IPS-18c (cell line): ENCODE measurements around the gene FBXO21.
A peak's percentile ranks its signal among the peaks of the same experiment; 100 is the strongest.
"Not testable (repeated sequence)": the region's sequence is repeated elsewhere in the genome, so short reads cannot be mapped to it uniquely, and the experiment has no call there.

ENCODE experiments used
- H3K4me3 ChIP-seq: 2 replicates; pipeline ENCODE4 v1.7.0; 2013; ENCODE audit warnings: low read depth, mild to moderate bottlenecking, low read length, moderate library complexity; ENCODE audit not compliant: insufficient read depth
- H3K9me3 ChIP-seq: one replicate; pipeline ENCODE4 v1.6.1; 2013; ENCODE audit warnings: mild to moderate bottlenecking, low read length, moderate library complexity; ENCODE audit not compliant: control insufficient read depth, insufficient read depth

Gene FBXO21

GRCh38 chr12:117209626-117210025 lies 19.4 kb upstream of the FBXO21 start:
- H3K4me3 ChIP-seq = no peak overlapping the region
- H3K9me3 ChIP-seq = no peaks in the 10 kb centered on the region

- Histone ChIP-seq H3K4me3 (no peak overlapping the region), H3K9me3 (no peaks in the 10 kb centered on the region)
Observed at GRCh38 chr12:117208811-117209455, 18.7 kb upstream of the FBXO21 start.

GRCh38 chr12:117208206-117208605 lies 17.9 kb upstream of the FBXO21 start:
- Histone ChIP-seq H3K4me3 (no peak overlapping the region), H3K9me3 (no peaks in the 10 kb centered on the region)

GRCh38 chr12:117207675-117208074 lies 17.4 kb upstream of the FBXO21 start:
- Histone ChIP-seq H3K9me3 (no peaks in the 10 kb centered on the region), H3K4me3 (no peak overlapping the region)

GRCh38 chr12:117202556-117202955 lies 12.3 kb upstream of the FBXO21 start:
- H3K9me3 ChIP-seq = no peaks in the 10 kb centered on the region
- H3K4me3 ChIP-seq = no peak overlapping the region

GRCh38 chr12:117202033-117202432 lies 11.8 kb upstream of the FBXO21 start:
- no peaks in the 10 kb centered on the region for H3K9me3 ChIP-seq
- H3K4me3 ChIP-seq = no peak overlapping the region

GRCh38 chr12:117199956-117200744 lies 9.9 kb upstream of the FBXO21 start:
- H3K9me3 ChIP-seq, H3K4me3 ChIP-seq: not testable (repeated sequence)

GRCh38 chr12:117196334-117196733 lies 6.1 kb upstream of the FBXO21 start:
- not testable (repeated sequence) for H3K4me3 ChIP-seq, H3K9me3 ChIP-seq

GRCh38 chr12:117195027-117195426 lies 4.8 kb upstream of the FBXO21 start:
- not testable (repeated sequence) for H3K4me3 ChIP-seq, H3K9me3 ChIP-seq

- no peak overlapping the region for H3K4me3 ChIP-seq
Observed at GRCh38 chr12:117193903-117194302, 3.6 kb upstream of the FBXO21 start.

GRCh38 chr12:117192581-117192980 lies 2.3 kb upstream of the FBXO21 start:
- H3K9me3 ChIP-seq, H3K4me3 ChIP-seq: not testable (repeated sequence)

More at GRCh38 chr12:117193903-117194302, 3.6 kb upstream of the FBXO21 start:
- no peaks in the 10 kb centered on the region for H3K9me3 ChIP-seq

GRCh38 chr12:117192057-117192456 lies 1.8 kb upstream of the FBXO21 start:
- no peak overlapping the region for H3K4me3 ChIP-seq
- H3K9me3 ChIP-seq = no peaks in the 10 kb centered on the region

GRCh38 chr12:117189725-117190209 lies 503 bp downstream of the FBXO21 start:
- Histone ChIP-seq H3K4me3 (peak overlapping the region; percentile 94), H3K9me3 (no peaks in the 10 kb centered on the region)

- Histone ChIP-seq H3K9me3 (no peaks in the 10 kb centered on the region), H3K4me3 (peak overlapping the region; percentile 94)
Observed at GRCh38 chr12:117188961-117189724, 1.1 kb downstream of the FBXO21 start.

- H3K9me3 ChIP-seq = no peaks in the 10 kb centered on the region
- no peak overlapping the region for H3K4me3 ChIP-seq
Observed at GRCh38 chr12:117188121-117188665, 2.1 kb downstream of the FBXO21 start.

GRCh38 chr12:117187421-117187820 lies 2.8 kb downstream of the FBXO21 start:
- Histone ChIP-seq H3K4me3 (no peak overlapping the region), H3K9me3 (no peaks in the 10 kb centered on the region)

GRCh38 chr12:117182866-117183265 lies 7.4 kb downstream of the FBXO21 start:
- Histone ChIP-seq H3K9me3 (peaks cover 2% of the 10 kb centered on the region), H3K4me3 (no peak overlapping the region)
